K562 (cell line): ENCODE results near the gene LIMCH1. TPM values are rescaled to one million over a fixed set of nuclear protein-coding genes. Genes with fewer than 3 reads are reported as not detected.

Experiments
- ATAC-seq: fragments of 200-7000 bp; cut with Tn5 transposase; 3 replicates; pipeline ENCODE4 v1.9.1; 2020; ENCODE audit warnings: moderate library complexity
- BruUV-seq: library from RNA; stranded (reverse); fragments of 400-500 nt; replicated peaks from 2 replicates; lab custom pipeline; 2021; lab: Mats Ljungman, UMichigan
- CTCF ChIA-PET: fragments of 300-600 bp; formaldehyde crosslinking; extraction: SDS; loops from one replicate; lab custom pipeline; 2021; ENCODE audit warnings: low intra/inter-chr PET ratio; lab: Yijun Ruan, JAX
- POLR2A ChIA-PET: fragments of 300-600, 350-650 bp; sonication (Branson Sonifier 250); formaldehyde crosslinking; extraction: SDS; loops from one replicate; lab custom pipeline; 2021; ENCODE audit warnings: antibody characterized with exemption, inconsistent platforms; lab: Yijun Ruan, JAX
- DNase-seq, 4 experiments: peaks; one replicate each; pipeline versions ENCODE4 v3.0.0 to v3.0.0-alpha.2; 2011 to 2018; ENCODE audit warnings: low spot score in 3 of 4, mixed read lengths in 3 of 4; ENCODE audit errors: extremely low read depth in 1 of 4
- FAIRE-seq: peaks from 2 replicates; lab custom pipeline; 2011; peaks lifted over from hg19 to GRCh38; lab: Jason Lieb, UNC
- H2AFZ ChIP-seq: 2 replicates; pipeline ENCODE4 v1.6.0; 2011; ENCODE audit warnings: low read depth, low read length, control low read depth, inconsistent platforms
- H3K27ac ChIP-seq: fragments of 200-600 bp; 3 replicates; pipeline ENCODE4 v1.8.0; 2011; ENCODE audit warnings: low read depth, mild to moderate bottlenecking, control low read depth, inconsistent platforms, low read length, moderate library complexity, mixed read lengths; ENCODE audit errors: extremely low read depth
- H3K27me3 ChIP-seq, 2 experiments: fragments of 300-600 bp in 1 of 2; 2 replicates in 1 of 2; 3 replicates in 1 of 2; pipeline versions ENCODE4 v1.6.0 to v1.8.0; 2011; ENCODE audit warnings: inconsistent platforms in 2 of 2, low read length in 2 of 2, mild to moderate bottlenecking in 1 of 2, mixed read lengths in 1 of 2, moderate library complexity in 1 of 2; ENCODE audit not compliant: control insufficient read depth in 2 of 2, insufficient read depth in 2 of 2
- H3K36me3 ChIP-seq: fragments of 300-600 bp; 3 replicates; pipeline ENCODE4 v1.8.0; 2011; ENCODE audit warnings: mild to moderate bottlenecking, low read length, inconsistent platforms; ENCODE audit not compliant: control insufficient read depth, insufficient read depth
- H3K4me1 ChIP-seq, 2 experiments: fragments of 200-600 bp in 1 of 2; replicated peaks in 1 of 2; 2 replicates in 1 of 2; 3 replicates in 1 of 2; pipeline versions ENCODE4 v1.5.1 to v1.8.0; 2011; ENCODE audit warnings: inconsistent platforms in 2 of 2, low read length in 2 of 2, mild to moderate bottlenecking in 1 of 2, mixed read lengths in 1 of 2, moderate library complexity in 1 of 2; ENCODE audit not compliant: control insufficient read depth in 2 of 2, insufficient read depth in 2 of 2
- H3K4me2 ChIP-seq: 2 replicates; pipeline ENCODE4 v1.6.1; 2011; ENCODE audit warnings: low read length, control low read depth, inconsistent platforms, mixed read lengths; ENCODE audit not compliant: insufficient read depth
- H3K4me3 ChIP-seq: fragments of 200-600 bp; sonication (generic), shearing (Covaris generic); 2 replicates; pipeline ENCODE4 v1.5.1; 2016; ENCODE audit warnings: control low read depth, inconsistent platforms
- H3K79me2 ChIP-seq: fragments of 200-600 bp; 3 replicates; pipeline ENCODE4 v1.8.0; 2011; ENCODE audit warnings: low read length, inconsistent platforms; ENCODE audit not compliant: control insufficient read depth, insufficient read depth
- H3K9ac ChIP-seq, 2 experiments: 2 replicates each; pipeline versions ENCODE4 v1.6.0 to v1.6.1; 2011; ENCODE audit warnings: low read depth in 2 of 2, low read length in 2 of 2, control low read depth in 1 of 2, inconsistent platforms in 1 of 2, mild to moderate bottlenecking in 1 of 2, mixed read lengths in 1 of 2; ENCODE audit not compliant: insufficient read depth in 1 of 2
- H3K9me1 ChIP-seq: one replicate; pipeline ENCODE4 v1.6.0; 2011; ENCODE audit warnings: inconsistent platforms, mild to moderate bottlenecking, low read length, moderate library complexity; ENCODE audit not compliant: control insufficient read depth, insufficient read depth
- H3K9me3 ChIP-seq: replicated peaks from 2 replicates; pipeline ENCODE4 v1.5.1; 2011; ENCODE audit warnings: low read depth, low read length, inconsistent platforms; ENCODE audit not compliant: control insufficient read depth, insufficient read depth
- H4K20me1 ChIP-seq: replicated peaks from 2 replicates; pipeline ENCODE4 v1.6.1; 2011; ENCODE audit warnings: low read length, inconsistent platforms, mixed read lengths; ENCODE audit not compliant: control insufficient read depth, insufficient read depth
- ESRRA ChIP-seq: fragments of 450-650 bp; IDR thresholded peaks from 2 replicates; pipeline ENCODE4 v1.6.1; 2014; ENCODE audit warnings: low read depth, mild to moderate bottlenecking, moderate library complexity, borderline replicate concordance
- MEF2D ChIP-seq: conservative IDR thresholded peaks from 2 replicates; pipeline ENCODE4 v1.6.1; 2016; ENCODE audit warnings: low read depth, missing genetic modification characterization, missing compliant biosample characterization
- ZNF232 ChIP-seq: sonication (generic); formaldehyde crosslinking; IDR thresholded peaks from 2 replicates; pipeline ENCODE4 v1.8.0; 2022; ENCODE audit warnings: mild to moderate bottlenecking, missing genetic modification reagents
- WGBS: fragments of 100-300 bp; shearing (Covaris generic); methylation state at CpG from one replicate; pipeline ENCODE4 v1.1.6; 2016; ENCODE audit warnings: low coverage, mixed read lengths; ENCODE audit not compliant: insufficient coverage; ENCODE audit errors: missing lambda C conversion rate; 5-methylcytosine and 5-hydroxymethylcytosine counted together
- in situ Hi-C: fragments of 300-500 bp; cut with MboI; formaldehyde crosslinking; loops from 4 replicates; pipeline ENCODE4 v1.15.0; 2018; ENCODE audit warnings: inconsistent platforms, mixed read lengths
- intact Hi-C: fragments of 100-400 bp; cut with micrococcal nuclease; formaldehyde crosslinking; loops from 2 replicates; pipeline ENCODE4 v1.14.2; 2022
- polyA plus RNA-seq, 8 experiments: library from polyadenylated mRNA; depleted of rRNA in 4 of 8; stranded (reverse) in 5 of 8; unstranded in 3 of 8; fragments of >200 nt; fragmentation: Nextera tagmentation in 2 of 8; fragmentation: Illumina TruSeq in 1 of 8; extraction: Ambion mirVana in 2 of 8; extraction: Trizol in 1 of 8; gene quantifications; 2 replicates each; pipeline versions ENCODE4 v1.2.1 to v1.2.3, GENCODE V29; 2011 to 2014; ENCODE audit warnings: inconsistent platforms in 1 of 8, missing spikeins in 1 of 8
- total RNA-seq, 7 experiments: library from RNA; depleted of rRNA in 6 of 7; stranded (reverse); fragments of >200 nt in 6 of 7; fragmentation: Illumina TruSeq in 2 of 7; extraction: Trizol in 2 of 7; gene quantifications; 2 replicates each; pipeline versions ENCODE4 v1.2.1 to v1.2.3, GENCODE V29; 2011 to 2021; ENCODE audit warnings: low replicate concordance in 1 of 7
- TF ChIP-seq, protein P1 (sequence below): fragments of 150-350 bp; IDR thresholded peaks from 2 replicates; pipeline ENCODE4 v1.6.1; 2014; ENCODE audit warnings: low read depth, mild to moderate bottlenecking, low read length, borderline replicate concordance

LIMCH1 gene
- total and polyA plus RNA-seq, 9 of the 15 experiments (the other 6 are each of a cell fraction or from before 2014, with no cell fraction given): 0.35 TPM; not detected in 8

- no peak for ATAC-seq
- H3K79me2 ChIP-seq: no peaks in the 10 kb centered on the region
- BruUV-seq: no TSS peak
- H3K27ac ChIP-seq: no peak overlapping the region
- CTCF ChIA-PET: no interaction called here
- H4K20me1 ChIP-seq: no peaks in the 10 kb centered on the region
- DNase-seq: no peak
- TF ChIP-seq MEF2D: no peak
- no peak for TF ChIP-seq ESRRA
- no peak for TF ChIP-seq ZNF232
- TF ChIP-seq, protein P1, sequence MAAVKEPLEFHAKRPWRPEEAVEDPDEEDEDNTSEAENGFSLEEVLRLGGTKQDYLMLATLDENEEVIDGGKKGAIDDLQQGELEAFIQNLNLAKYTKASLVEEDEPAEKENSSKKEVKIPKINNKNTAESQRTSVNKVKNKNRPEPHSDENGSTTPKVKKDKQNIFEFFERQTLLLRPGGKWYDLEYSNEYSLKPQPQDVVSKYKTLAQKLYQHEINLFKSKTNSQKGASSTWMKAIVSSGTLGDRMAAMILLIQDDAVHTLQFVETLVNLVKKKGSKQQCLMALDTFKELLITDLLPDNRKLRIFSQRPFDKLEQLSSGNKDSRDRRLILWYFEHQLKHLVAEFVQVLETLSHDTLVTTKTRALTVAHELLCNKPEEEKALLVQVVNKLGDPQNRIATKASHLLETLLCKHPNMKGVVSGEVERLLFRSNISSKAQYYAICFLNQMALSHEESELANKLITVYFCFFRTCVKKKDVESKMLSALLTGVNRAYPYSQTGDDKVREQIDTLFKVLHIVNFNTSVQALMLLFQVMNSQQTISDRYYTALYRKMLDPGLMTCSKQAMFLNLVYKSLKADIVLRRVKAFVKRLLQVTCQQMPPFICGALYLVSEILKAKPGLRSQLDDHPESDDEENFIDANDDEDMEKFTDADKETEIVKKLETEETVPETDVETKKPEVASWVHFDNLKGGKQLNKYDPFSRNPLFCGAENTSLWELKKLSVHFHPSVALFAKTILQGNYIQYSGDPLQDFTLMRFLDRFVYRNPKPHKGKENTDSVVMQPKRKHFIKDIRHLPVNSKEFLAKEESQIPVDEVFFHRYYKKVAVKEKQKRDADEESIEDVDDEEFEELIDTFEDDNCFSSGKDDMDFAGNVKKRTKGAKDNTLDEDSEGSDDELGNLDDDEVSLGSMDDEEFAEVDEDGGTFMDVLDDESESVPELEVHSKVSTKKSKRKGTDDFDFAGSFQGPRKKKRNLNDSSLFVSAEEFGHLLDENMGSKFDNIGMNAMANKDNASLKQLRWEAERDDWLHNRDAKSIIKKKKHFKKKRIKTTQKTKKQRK: no peak
- no peaks in the 10 kb centered on the region for H3K27me3 ChIP-seq
- H3K9ac ChIP-seq: no peak overlapping the region
- H3K4me1 ChIP-seq: no peaks in the 10 kb centered on the region
- H3K4me2 ChIP-seq: no peak overlapping the region
- 0% methylated on average over 2 of the region's 2 CpGs for WGBS
- no peaks in the 10 kb centered on the region for H3K36me3 ChIP-seq
- in situ Hi-C loops (no loop called here), intact Hi-C loops (no loop called here)
- H3K4me3 ChIP-seq: no peak overlapping the region
- H2AFZ ChIP-seq: no peak overlapping the region
- no peaks in the 10 kb centered on the region for H3K9me1 ChIP-seq
- POLR2A ChIA-PET: no interaction called here
- H3K9me3 ChIP-seq: no peaks in the 10 kb centered on the region
- FAIRE-seq: no peak
Observed at GRCh38 chr4:41559940-41560516, 22.1 kb downstream of the LIMCH1 start.
